T-helper 22 cell (primary cell): ENCODE results near the gene KLF7.

ENCODE experiments used
- DNase-seq: peaks from one replicate; pipeline ENCODE4 v3.0.0-alpha.2; 2020; ENCODE audit warnings: low read depth

Gene KLF7

GRCh38 chr2:207123776-207124391 lies 41.9 kb downstream of the KLF7 start:
- no peak for DNase-seq

DNA sequence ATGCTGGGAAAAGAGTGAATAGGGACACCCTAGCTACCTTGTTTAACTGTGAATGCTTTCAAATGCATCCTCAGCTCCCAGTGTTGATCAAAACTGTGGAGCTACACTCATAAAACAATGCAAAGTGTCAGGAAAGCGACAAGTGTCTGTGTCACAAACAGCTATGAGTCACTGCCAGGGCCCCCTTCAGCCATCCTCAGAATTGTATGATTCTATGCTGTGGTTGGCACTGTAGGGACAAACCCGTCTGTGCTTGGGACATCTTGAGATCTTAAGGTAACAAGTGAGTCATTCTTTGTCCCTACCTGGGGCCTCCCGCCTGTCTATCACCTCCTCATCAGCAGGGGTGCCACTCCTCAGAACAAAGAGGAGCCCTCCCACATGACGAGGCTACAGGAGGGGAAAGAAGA lies 42.4 kb downstream of the KLF7 start:
- no peak for DNase-seq

GRCh38 chr2:207122651-207123334 lies 43.0 kb downstream of the KLF7 start:
- no peak for DNase-seq

DNA sequence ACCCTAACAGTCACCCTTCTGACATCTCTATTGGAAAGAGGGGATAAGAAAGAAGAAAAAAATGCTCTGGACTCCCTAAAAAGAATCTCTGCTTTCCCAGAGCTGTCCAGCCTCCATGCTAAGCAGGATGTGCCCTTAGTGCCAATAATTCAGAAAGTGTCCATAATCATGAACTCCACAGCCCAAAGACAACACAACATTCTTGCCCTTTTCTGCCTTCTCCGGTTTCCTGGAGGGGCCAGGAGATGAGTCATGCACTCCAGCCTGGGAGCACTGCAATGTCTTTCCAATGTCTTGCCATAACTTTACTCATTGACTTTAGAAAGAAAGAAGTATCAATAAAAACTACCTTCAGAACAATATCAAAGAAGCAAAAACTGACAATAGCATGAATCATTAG lies 44.0 kb downstream of the KLF7 start:
- no peak for DNase-seq

DNA sequence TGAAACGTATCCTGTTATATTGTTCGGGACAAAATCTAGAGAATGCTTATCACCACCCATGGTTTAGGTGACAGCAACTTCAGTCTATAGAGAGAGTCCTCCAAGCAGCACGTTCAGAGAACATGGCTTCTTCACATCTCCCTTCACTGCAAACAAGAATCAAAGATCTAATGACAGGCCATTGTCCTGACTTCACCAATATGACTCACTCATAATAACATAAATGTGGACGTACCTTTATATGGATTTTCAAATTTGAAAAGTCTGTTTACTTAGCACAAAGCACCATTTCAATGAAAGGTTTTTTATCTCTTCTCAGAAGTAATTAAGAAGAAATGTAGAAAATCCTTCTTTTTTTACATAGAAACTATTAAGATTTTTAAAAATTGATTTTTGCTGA lies 46.7 kb downstream of the KLF7 start:
- DNase-seq, result no peak

DNA sequence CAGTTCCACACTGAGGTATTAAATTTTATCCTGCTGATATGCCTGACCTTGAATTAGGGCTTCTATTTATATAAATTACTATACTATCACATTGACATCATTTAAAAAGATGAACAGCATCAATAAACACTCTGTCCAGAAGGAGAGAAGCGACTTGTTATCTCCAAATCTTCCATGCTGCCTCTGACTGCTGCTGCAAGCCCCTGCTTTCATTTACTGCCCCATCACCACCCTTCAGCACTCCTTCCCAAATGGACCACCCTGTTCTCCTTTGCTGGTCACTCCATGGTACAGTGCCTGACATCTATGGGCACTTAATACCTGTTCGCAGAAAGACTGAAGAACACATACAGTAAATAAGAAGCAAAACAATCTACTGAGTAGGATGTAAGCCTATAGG lies 48.1 kb downstream of the KLF7 start:
- DNase-seq, result no peak

GRCh38 chr2:207115715-207116364 lies 49.9 kb downstream of the KLF7 start:
- no peak for DNase-seq

DNA sequence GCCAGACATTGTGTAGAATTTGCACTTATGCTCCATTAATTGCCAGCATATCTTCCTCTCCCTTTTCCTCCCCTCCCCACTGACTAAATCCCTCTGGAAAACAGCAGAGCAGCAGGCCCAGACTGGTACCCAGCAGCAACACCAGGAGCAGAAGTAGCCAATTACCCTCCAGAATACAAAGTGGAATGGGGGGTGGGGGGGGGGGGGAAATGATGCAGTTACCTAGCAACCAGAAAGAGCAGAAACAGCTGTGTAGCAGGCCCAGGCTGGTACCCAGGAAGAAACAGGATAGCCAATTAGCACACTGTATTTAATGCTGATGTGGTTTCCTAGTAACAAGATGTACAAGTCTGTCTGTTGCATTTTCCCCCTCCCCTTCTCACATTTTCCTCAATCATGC lies 52.3 kb downstream of the KLF7 start:
- DNase-seq, result no peak

DNA sequence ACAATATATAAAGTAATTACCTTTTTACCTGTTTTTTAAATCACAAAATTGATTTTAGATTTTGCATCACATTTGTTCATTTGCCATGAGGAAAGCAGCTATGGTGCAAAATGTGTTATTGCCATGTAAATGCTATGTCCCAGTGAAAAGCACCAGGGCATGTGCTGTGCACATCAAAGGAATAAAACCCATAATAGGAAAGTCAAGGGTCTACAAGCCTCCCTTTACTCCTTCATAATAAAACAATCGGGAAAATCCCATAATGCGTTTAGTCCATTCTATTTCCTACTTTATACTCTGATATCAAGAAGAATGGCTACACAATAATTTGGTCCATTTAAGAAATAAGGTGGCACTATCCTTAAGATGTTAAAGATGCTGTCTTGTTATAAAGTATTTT lies 53.0 kb downstream of the KLF7 start:
- DNase-seq, result no peak

GRCh38 chr2:207112383-207112782 lies 53.4 kb downstream of the KLF7 start:
- no peak for DNase-seq

GRCh38 chr2:207111757-207112156 lies 54.0 kb downstream of the KLF7 start:
- DNase-seq, result no peak

GRCh38 chr2:207110715-207111114 lies 55.0 kb downstream of the KLF7 start:
- no peak for DNase-seq

DNA sequence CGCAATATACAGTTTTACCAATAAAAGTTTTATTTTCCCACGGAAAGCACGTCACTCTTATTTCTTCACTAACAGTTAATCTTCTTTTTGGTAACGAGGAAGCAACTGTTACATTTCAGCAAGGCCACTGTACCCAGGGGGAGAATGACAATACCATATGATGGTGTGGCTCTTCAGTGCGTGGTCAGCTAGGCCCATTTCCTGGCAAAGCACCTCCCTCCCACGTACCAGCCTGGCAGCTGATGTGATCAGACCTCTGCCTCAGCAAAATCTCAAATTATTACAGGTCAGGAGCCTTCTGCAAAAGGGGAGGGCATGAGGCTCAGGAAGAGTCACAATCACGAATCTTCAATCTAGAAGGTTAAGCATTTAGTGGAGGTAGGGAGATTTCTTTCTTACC lies 55.4 kb downstream of the KLF7 start:
- DNase-seq, result no peak

- no peak for DNase-seq
Observed at GRCh38 chr2:207109768-207110167, 56.0 kb downstream of the KLF7 start.

DNA sequence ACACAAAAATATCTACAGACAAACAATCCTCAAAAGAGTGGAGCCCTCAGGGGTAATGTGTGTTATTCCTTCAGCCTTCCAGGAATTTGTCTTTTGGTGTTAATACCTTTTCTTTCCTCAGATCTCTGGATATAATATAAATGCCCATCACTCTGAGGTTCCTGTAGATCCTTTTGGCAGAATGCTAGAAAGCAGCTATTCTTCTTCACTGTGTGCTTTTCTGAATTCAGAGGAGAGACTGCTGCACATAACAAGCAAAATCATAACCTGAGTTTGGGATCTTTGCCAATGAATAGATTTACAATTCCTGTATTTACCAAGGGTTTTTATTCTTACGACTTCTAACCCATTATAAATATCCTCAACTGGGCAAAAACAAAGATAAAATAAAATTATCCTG lies 57.3 kb downstream of the KLF7 start:
- no peak for DNase-seq

GRCh38 chr2:207107551-207107950 lies 58.2 kb downstream of the KLF7 start:
- no peak for DNase-seq

GRCh38 chr2:207107131-207107530 lies 58.6 kb downstream of the KLF7 start:
- no peak for DNase-seq

DNA sequence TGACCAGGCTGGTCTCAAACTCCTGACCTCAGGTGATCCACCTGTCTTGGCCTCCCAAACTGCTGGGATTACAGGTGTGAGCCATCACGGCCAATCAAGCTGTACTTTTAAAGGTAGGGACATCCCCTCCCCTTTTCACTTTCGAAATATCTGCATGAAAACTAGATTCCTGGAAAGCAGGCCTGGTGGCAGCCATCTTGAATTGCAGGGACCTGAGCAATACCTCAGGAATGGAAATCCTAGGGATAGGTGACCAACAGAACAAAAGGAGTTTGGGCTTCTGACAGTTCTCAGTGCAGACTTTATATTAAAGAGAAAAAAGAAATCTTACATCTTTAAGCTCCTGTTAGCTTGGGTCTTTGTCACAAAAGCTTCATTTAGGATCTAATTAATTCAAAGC lies 62.6 kb downstream of the KLF7 start:
- DNase-seq, result no peak

GRCh38 chr2:207101984-207102383 lies 63.8 kb downstream of the KLF7 start:
- DNase-seq, result no peak

DNA sequence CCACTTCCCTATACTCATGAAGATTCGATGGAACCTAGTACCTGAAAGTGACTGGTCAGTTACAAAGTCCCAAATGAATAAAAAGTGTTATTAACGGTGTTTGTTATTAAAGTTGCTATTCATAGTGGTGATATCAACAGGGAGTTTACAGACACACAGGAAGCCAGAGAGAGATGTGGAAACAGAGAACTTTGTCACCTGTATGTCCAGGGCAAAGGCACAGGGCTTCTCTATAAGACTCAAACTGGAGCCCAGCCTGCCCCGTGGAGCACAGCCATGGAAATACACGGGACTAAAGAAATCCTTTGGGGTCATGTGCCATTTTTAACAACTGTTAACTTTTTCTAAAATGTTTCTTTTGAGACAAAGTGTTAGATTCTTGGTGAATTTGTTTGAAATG lies 68.5 kb downstream of the KLF7 start:
- DNase-seq, result no peak

DNA sequence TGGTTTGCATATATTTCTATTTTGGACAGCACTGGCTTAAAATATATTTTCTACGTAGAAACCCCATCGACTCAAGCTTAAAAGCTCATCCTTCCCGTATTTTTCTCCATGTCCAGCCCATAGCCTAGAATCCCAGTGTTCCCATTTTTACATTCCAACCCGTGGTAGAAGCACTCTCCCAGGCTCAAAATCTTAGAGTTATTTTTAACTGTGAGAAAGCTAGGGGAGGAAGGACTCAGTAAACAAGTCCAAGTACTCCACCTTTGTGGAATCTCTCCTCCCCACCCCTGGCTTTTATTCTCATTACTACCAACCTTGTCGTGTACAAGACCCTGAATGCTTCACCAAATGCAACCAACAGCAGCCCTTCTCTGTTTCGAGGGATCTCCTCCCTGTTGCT lies 69.8 kb downstream of the KLF7 start:
- no peak for DNase-seq

GRCh38 chr2:207093234-207093633 lies 72.5 kb downstream of the KLF7 start:
- DNase-seq, result no peak

GRCh38 chr2:207092818-207093217 lies 72.9 kb downstream of the KLF7 start:
- no peak for DNase-seq

DNA sequence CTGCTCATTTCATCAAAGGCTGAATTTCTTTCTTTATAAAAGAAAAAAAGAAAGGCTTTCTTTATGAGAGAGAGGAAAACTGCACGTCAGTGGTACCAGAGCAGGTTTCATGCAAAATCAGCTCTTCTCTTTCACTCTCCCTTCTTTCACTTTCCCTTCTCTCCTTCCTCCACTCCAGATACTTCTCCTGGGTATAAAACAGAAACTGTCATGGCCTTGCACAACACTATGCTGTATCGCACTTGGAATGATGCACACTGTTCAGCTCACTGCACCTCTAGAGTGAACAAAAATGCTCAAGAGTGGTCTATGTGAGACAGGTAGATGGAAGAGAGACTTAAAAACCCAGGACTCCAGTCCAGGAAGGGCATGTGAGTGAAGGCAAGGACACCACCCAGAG lies 73.8 kb downstream of the KLF7 start:
- DNase-seq, result no peak
